SK-N-SH (cell line): ENCODE results near the gene TMEM161A. TPM values are rescaled to one million over a fixed set of nuclear protein-coding genes. Genes with fewer than 3 reads are reported as not detected.
"Not testable (repeated sequence)": the region's sequence is repeated elsewhere in the genome, so short reads cannot be mapped to it uniquely, and the experiment has no call there.

ENCODE experiments used
- CTCF ChIA-PET: fragments of 300-600, 350-600 bp; formaldehyde crosslinking; extraction: SDS; loops from one replicate; lab custom pipeline; 2021; lab: Yijun Ruan, JAX
- POLR2A ChIA-PET: fragments of 350-600 bp; sonication (Branson Sonifier 250); formaldehyde crosslinking; extraction: SDS; loops from one replicate; lab custom pipeline; 2020; ENCODE audit warnings: antibody characterized with exemption, inconsistent platforms; lab: Yijun Ruan, JAX
- DNase-seq: peaks from one replicate; pipeline ENCODE4 v3.0.0; 2012
- H2AFZ ChIP-seq: fragments of 200-600 bp; sonication (generic); 2 replicates; pipeline ENCODE4 v1.8.1; 2016; ENCODE audit warnings: antibody characterized with exemption, mild to moderate bottlenecking, low read depth
- H3F3A ChIP-seq: fragments of 200-600 bp; sonication (generic); replicated peaks from 2 replicates; pipeline ENCODE3; 2016; ENCODE audit warnings: antibody characterized with exemption, mild to moderate bottlenecking; ENCODE audit not compliant: insufficient read depth
- H3K27ac ChIP-seq, 2 experiments: fragments of 200-500 bp in 1 of 2; fragments of 200-600 bp in 1 of 2; sonication (Bioruptor generic) in 1 of 2; sonication (generic), shearing (Covaris generic) in 1 of 2; 2 replicates each; pipeline versions ENCODE4 v1.5.1 to v1.6.1; 2014 to 2016; ENCODE audit warnings: low read depth in 2 of 2, inconsistent platforms in 1 of 2, low read length in 1 of 2, mild to moderate bottlenecking in 1 of 2, mixed read lengths in 1 of 2
- H3K27me3 ChIP-seq: fragments of 200-600 bp; sonication (generic), shearing (Covaris generic); 2 replicates; pipeline ENCODE4 v1.6.1; 2016; ENCODE audit warnings: mixed run types; ENCODE audit not compliant: insufficient read depth
- H3K36me3 ChIP-seq, 2 experiments: fragments of 200-500 bp in 1 of 2; fragments of 200-600 bp in 1 of 2; sonication (Bioruptor generic) in 1 of 2; sonication (generic) in 1 of 2; replicated peaks in 1 of 2; 2 replicates each; pipeline versions ENCODE3 to v1.5.1; 2014 to 2016; ENCODE audit warnings: low read length in 1 of 2, mild to moderate bottlenecking in 1 of 2; ENCODE audit not compliant: insufficient read depth in 2 of 2, control insufficient read depth in 1 of 2
- H3K4me1 ChIP-seq, 2 experiments: fragments of 200-500 bp in 1 of 2; fragments of 200-600 bp in 1 of 2; sonication (Bioruptor generic) in 1 of 2; sonication (generic), shearing (Covaris generic) in 1 of 2; 2 replicates each; pipeline versions ENCODE4 v1.5.1 to v1.6.1; 2014 to 2016; ENCODE audit warnings: low read depth in 1 of 2, low read length in 1 of 2, mixed run types in 1 of 2; ENCODE audit not compliant: insufficient read depth in 2 of 2, control insufficient read depth in 1 of 2
- H3K4me2 ChIP-seq: fragments of 200-600 bp; sonication (generic), shearing (Covaris generic); 2 replicates; pipeline ENCODE4 v1.6.1; 2017; ENCODE audit warnings: mixed run types
- H3K4me3 ChIP-seq, 2 experiments: fragments of 200-500 bp in 1 of 2; fragments of 200-600 bp in 1 of 2; sonication (Bioruptor generic) in 1 of 2; sonication (generic), shearing (Covaris generic) in 1 of 2; 2 replicates each; pipeline versions ENCODE4 v1.5.1 to v1.8.1; 2014 to 2016; ENCODE audit warnings: low read depth in 2 of 2, inconsistent platforms in 1 of 2, low read length in 1 of 2, mild to moderate bottlenecking in 1 of 2, mixed read lengths in 1 of 2, moderate library complexity in 1 of 2
- H3K79me2 ChIP-seq: fragments of 200-600 bp; sonication (generic); 2 replicates; pipeline ENCODE4 v1.8.1; 2017; ENCODE audit warnings: mild to moderate bottlenecking; ENCODE audit not compliant: insufficient read depth
- H3K9ac ChIP-seq: fragments of 200-600 bp; sonication (generic); 2 replicates; pipeline ENCODE4 v1.6.1; 2017; ENCODE audit warnings: mixed run types
- H3K9me2 ChIP-seq: fragments of 200-600 bp; sonication (generic); 2 replicates; pipeline ENCODE4 v1.6.1; 2017; ENCODE audit warnings: mixed run types
- H3K9me3 ChIP-seq: fragments of 200-600 bp; sonication (generic); 2 replicates; pipeline ENCODE4 v1.6.1; 2017; ENCODE audit warnings: mixed run types, mild to moderate bottlenecking, moderate library complexity
- H4K20me1 ChIP-seq: fragments of 200-600 bp; sonication (generic); 2 replicates; pipeline ENCODE4 v1.6.1; 2017; ENCODE audit warnings: mild to moderate bottlenecking, mixed run types; ENCODE audit not compliant: insufficient read depth
- FOSL2 ChIP-seq: IDR thresholded peaks from 2 replicates; pipeline ENCODE4 v1.4.0; 2012; ENCODE audit warnings: low read depth, mild to moderate bottlenecking, moderate library complexity, borderline replicate concordance
- IRF3 ChIP-seq: fragments of 150-350 bp; IDR thresholded peaks from 2 replicates; pipeline ENCODE4 v1.6.1; 2016; ENCODE audit warnings: mild to moderate bottlenecking, low read depth, low read length
- JUND ChIP-seq: IDR thresholded peaks from 2 replicates; pipeline ENCODE4 v1.4.0; 2012
- NFIC ChIP-seq: IDR thresholded peaks from 2 replicates; pipeline ENCODE4 v1.4.0; 2012; ENCODE audit warnings: borderline replicate concordance
- POLR2AphosphoS5 ChIP-seq: IDR thresholded peaks from 2 replicates; pipeline ENCODE4 v1.6.1; 2012; ENCODE audit warnings: low read depth, low read length
- RCOR1 ChIP-seq: fragments of 150-350 bp; IDR thresholded peaks from 2 replicates; pipeline ENCODE4 v1.6.1; 2017; ENCODE audit warnings: antibody characterized with exemption, low read length
- RFX5 ChIP-seq: IDR thresholded peaks from 2 replicates; pipeline ENCODE4 v1.6.1; 2012; ENCODE audit warnings: mild to moderate bottlenecking, improper control_type of control experiment, low read length
- SIN3A ChIP-seq: IDR thresholded peaks from 2 replicates; pipeline ENCODE4 v1.6.1; 2012; ENCODE audit warnings: low read depth, mild to moderate bottlenecking, low read length, moderate library complexity, borderline replicate concordance
- TCF12 ChIP-seq: IDR thresholded peaks from 2 replicates; pipeline ENCODE4 v1.4.0; 2012
- YY1 ChIP-seq: IDR thresholded peaks from 2 replicates; pipeline ENCODE4 v1.4.0; 2012; ENCODE audit warnings: low read depth, mild to moderate bottlenecking
- WGBS: methylation state at CpG from one replicate; pipeline ENCODE4 v1.1.6; 2017; ENCODE audit warnings: low lambda C conversion rate; 5-methylcytosine and 5-hydroxymethylcytosine counted together
- polyA plus RNA-seq, 3 experiments: library from polyadenylated mRNA; depleted of rRNA; stranded (reverse); fragments of >200 nt; gene quantifications; 2 replicates each; pipeline ENCODE4 v1.2.3, GENCODE V29; 2012
- TF ChIP-seq, protein P1 (sequence below): fragments of 200-600 bp; sonication (generic); IDR thresholded peaks from 2 replicates; pipeline ENCODE4 v1.6.1; 2017; ENCODE audit warnings: antibody characterized with exemption, mild to moderate bottlenecking, moderate library complexity
- TF ChIP-seq, protein P2 (sequence below): IDR thresholded peaks from 2 replicates; pipeline ENCODE4; 2012
- TF ChIP-seq, protein P3 (sequence below): IDR thresholded peaks from 2 replicates; pipeline ENCODE4 v1.4.0; 2012; ENCODE audit warnings: low read depth, borderline replicate concordance

TMEM161A gene
- polyA plus RNA-seq, 1 of the 3 experiments (the other 2 are of a cell fraction): 39.3 TPM

GRCh38 chr19:19149435-19149834 is 11.2 kb upstream of the TMEM161A start (continued):
- TF ChIP-seq, protein P1, sequence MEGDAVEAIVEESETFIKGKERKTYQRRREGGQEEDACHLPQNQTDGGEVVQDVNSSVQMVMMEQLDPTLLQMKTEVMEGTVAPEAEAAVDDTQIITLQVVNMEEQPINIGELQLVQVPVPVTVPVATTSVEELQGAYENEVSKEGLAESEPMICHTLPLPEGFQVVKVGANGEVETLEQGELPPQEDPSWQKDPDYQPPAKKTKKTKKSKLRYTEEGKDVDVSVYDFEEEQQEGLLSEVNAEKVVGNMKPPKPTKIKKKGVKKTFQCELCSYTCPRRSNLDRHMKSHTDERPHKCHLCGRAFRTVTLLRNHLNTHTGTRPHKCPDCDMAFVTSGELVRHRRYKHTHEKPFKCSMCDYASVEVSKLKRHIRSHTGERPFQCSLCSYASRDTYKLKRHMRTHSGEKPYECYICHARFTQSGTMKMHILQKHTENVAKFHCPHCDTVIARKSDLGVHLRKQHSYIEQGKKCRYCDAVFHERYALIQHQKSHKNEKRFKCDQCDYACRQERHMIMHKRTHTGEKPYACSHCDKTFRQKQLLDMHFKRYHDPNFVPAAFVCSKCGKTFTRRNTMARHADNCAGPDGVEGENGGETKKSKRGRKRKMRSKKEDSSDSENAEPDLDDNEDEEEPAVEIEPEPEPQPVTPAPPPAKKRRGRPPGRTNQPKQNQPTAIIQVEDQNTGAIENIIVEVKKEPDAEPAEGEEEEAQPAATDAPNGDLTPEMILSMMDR: no peak
- TF ChIP-seq, all 33 proteins: peak for 0

- CTCF ChIA-PET: interaction anchor here (0.9 to 5.3 kb wide), 4 partner anchors 8 to 194 kb away, joined by 3 to 99 read pairs (median 45); partner anchors contain the start of gene MEF2B
- H3K27me3 ChIP-seq, POLR2A ChIA-PET: not testable (repeated sequence)
Measured at GRCh38 chr19:19148504-19148903, 10.2 kb upstream of the TMEM161A start.

GRCh38 chr19:19147344-19147743 is 9.1 kb upstream of the TMEM161A start:
- H3K27ac ChIP-seq: no peak overlapping the region
- TF ChIP-seq JUND (no peak), SIN3A (no peak), YY1 (no peak)
- H4K20me1 ChIP-seq: no peaks in the 10 kb centered on the region
- H3K9ac ChIP-seq: no peak overlapping the region
- ChIA-PET POLR2A (no interaction called here), CTCF (interaction anchor here (0.6 to 5.3 kb wide), 14 partner anchors 9 to 343 kb away, joined by 3 to 99 read pairs (median 5); partner anchors contain the start of genes BORCS8, MEF2B, RFXANK and SLC25A42)
- H3K9me3 ChIP-seq: no peaks in the 10 kb centered on the region
- no peak for DNase-seq
- no peaks in the 10 kb centered on the region for H3K36me3 ChIP-seq
- H3K4me2 ChIP-seq: no peak overlapping the region
- H3K9me2 ChIP-seq: no peaks in the 10 kb centered on the region
- no peaks in the 10 kb centered on the region for H3K27me3 ChIP-seq
- no peaks in the 10 kb centered on the region; a peak in 1 of 4 replicates for H3K4me1 ChIP-seq
- WGBS: no CpG with 5 or more reads among the region's 5 CpGs
- H3K4me3 ChIP-seq: no peak overlapping the region
- no peak overlapping the region for H2AFZ ChIP-seq
- H3K79me2 ChIP-seq: no peaks in the 10 kb centered on the region
- H3F3A ChIP-seq: no peaks in the 10 kb centered on the region

More at GRCh38 chr19:19148504-19148903, 10.2 kb upstream of the TMEM161A start:
- not testable (repeated sequence) for H3K27ac ChIP-seq, H3K4me3 ChIP-seq, H3K36me3 ChIP-seq, H3K4me1 ChIP-seq, H4K20me1 ChIP-seq, H3K9me3 ChIP-seq, H2AFZ ChIP-seq, H3K9me2 ChIP-seq, H3F3A ChIP-seq, H3K4me2 ChIP-seq, DNase-seq, H3K9ac ChIP-seq, H3K79me2 ChIP-seq
- over 99% methylated on average over 8 of the region's 8 CpGs for WGBS

DNA sequence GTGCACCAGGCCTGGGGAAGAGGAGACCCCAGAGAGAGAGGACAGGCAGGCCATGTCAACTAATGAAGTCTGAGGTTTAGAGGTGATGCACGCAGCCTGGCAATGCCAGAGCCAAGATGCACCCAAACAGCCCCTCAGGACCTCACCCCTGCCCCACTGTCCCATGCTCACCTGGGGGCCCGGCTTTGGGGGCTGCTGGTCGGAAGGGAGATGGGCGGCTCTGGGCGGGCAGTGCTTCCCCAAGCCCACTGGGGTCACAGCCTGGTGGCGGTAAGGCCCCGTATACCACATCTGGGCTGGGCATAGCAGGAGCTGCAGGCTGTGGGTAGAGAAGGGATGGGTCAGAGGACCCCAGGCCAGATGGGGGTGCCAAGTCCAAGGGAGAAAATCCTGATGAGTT is 8.6 kb upstream of the TMEM161A start:
- no peak for DNase-seq
- WGBS: 80% methylated on average over 2 of the region's 7 CpGs
- Histone ChIP-seq H3K4me1 (no peaks in the 10 kb centered on the region; a peak in 1 of 4 replicates), H4K20me1 (no peaks in the 10 kb centered on the region), H3K9ac (no peak overlapping the region), H3F3A (no peaks in the 10 kb centered on the region), H2AFZ (no peak overlapping the region), H3K27me3 (no peaks in the 10 kb centered on the region), H3K36me3 (no peaks in the 10 kb centered on the region), H3K4me3 (no peak overlapping the region), H3K9me3 (no peaks in the 10 kb centered on the region), H3K9me2 (no peaks in the 10 kb centered on the region), H3K4me2 (no peak overlapping the region), H3K27ac (no peak overlapping the region), H3K79me2 (no peaks in the 10 kb centered on the region)
- TF ChIP-seq SIN3A (no peak), NFIC (no peak), TCF12 (no peak), FOSL2 (no peak), POLR2AphosphoS5 (no peak), IRF3 (no peak), JUND (no peak), YY1 (no peak), RCOR1 (no peak), RFX5 (no peak)
- TF ChIP-seq, protein P2, sequence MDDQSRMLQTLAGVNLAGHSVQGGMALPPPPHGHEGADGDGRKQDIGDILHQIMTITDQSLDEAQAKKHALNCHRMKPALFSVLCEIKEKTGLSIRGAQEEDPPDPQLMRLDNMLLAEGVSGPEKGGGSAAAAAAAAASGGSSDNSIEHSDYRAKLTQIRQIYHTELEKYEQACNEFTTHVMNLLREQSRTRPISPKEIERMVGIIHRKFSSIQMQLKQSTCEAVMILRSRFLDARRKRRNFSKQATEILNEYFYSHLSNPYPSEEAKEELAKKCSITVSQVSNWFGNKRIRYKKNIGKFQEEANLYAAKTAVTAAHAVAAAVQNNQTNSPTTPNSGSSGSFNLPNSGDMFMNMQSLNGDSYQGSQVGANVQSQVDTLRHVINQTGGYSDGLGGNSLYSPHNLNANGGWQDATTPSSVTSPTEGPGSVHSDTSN: no peak
- TF ChIP-seq, protein P3, sequence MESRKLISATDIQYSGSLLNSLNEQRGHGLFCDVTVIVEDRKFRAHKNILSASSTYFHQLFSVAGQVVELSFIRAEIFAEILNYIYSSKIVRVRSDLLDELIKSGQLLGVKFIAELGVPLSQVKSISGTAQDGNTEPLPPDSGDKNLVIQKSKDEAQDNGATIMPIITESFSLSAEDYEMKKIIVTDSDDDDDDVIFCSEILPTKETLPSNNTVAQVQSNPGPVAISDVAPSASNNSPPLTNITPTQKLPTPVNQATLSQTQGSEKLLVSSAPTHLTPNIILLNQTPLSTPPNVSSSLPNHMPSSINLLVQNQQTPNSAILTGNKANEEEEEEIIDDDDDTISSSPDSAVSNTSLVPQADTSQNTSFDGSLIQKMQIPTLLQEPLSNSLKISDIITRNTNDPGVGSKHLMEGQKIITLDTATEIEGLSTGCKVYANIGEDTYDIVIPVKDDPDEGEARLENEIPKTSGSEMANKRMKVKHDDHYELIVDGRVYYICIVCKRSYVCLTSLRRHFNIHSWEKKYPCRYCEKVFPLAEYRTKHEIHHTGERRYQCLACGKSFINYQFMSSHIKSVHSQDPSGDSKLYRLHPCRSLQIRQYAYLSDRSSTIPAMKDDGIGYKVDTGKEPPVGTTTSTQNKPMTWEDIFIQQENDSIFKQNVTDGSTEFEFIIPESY: no peak
- POLR2A ChIA-PET: no interaction called here
- CTCF ChIA-PET: interaction anchor here (0.5 to 5.3 kb wide), 26 partner anchors 10 to 364 kb away, joined by 3 to 99 read pairs (median 4); partner anchors contain the start of genes BORCS8, MEF2B, RFXANK and SLC25A42
